ENCODE data around the gene PANK1. TPM values are rescaled to one million over a fixed set of nuclear protein-coding genes. Genes with fewer than 3 reads are reported as not detected.

PANK1 gene
- polyA plus RNA-seq, 1 of the 3 experiments (the other 2 are of a cell fraction) = 4.2 TPM

DNA sequence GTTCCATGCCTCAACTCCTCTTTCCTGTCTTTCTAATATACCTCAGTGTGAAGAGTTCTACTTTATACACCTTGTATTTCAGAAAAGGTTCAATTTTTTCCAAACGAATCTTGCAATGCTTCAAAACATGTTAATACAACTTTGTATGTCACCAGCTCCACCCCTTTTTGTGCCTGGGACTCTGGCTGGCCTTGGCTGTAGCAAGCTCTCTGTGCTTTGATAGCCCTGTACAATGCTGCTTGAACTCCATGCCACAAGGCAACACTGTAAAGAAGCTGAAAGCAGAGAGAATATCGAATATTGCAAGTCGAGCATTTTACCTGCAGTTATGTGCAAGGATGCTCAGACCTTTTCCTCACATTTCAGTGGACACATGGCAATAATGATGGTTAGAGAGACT is 52.5 kb downstream of the PANK1 start:
- POLR2A ChIA-PET = no interaction called here
- Histone ChIP-seq H3K27me3 (ENCODE audit: insufficient read depth) (no peaks in the 10 kb centered on the region), H3K4me3 (ENCODE audit: low read depth in 2 of 2, low read length in 1 of 2) (no peak overlapping the region)

More for the DNA sequence above, 52.5 kb downstream of the PANK1 start:
- DNase-seq = no peak
- 0 out of 4 replicates have a peak, but pooled peaks cover 0 to 5% of the 10 kb centered on the region in 2 experiments for H3K4me1 ChIP-seq (ENCODE audit: control insufficient read depth in 1 of 2, insufficient read depth in 2 of 2, low read depth in 1 of 2, low read length in 1 of 2)
- no peaks in the 10 kb centered on the region for H3F3A ChIP-seq (replicated peaks; ENCODE audit: insufficient read depth)
- no peaks in the 10 kb centered on the region for H4K20me1 ChIP-seq (ENCODE audit: insufficient read depth)
- CTCF ChIA-PET = no interaction called here
- no peaks in the 10 kb centered on the region for H3K79me2 ChIP-seq (ENCODE audit: insufficient read depth)
- H3K9me2 ChIP-seq = no peaks in the 10 kb centered on the region
- no peaks in the 10 kb centered on the region for H3K9me3 ChIP-seq
- TF ChIP-seq, protein P1, sequence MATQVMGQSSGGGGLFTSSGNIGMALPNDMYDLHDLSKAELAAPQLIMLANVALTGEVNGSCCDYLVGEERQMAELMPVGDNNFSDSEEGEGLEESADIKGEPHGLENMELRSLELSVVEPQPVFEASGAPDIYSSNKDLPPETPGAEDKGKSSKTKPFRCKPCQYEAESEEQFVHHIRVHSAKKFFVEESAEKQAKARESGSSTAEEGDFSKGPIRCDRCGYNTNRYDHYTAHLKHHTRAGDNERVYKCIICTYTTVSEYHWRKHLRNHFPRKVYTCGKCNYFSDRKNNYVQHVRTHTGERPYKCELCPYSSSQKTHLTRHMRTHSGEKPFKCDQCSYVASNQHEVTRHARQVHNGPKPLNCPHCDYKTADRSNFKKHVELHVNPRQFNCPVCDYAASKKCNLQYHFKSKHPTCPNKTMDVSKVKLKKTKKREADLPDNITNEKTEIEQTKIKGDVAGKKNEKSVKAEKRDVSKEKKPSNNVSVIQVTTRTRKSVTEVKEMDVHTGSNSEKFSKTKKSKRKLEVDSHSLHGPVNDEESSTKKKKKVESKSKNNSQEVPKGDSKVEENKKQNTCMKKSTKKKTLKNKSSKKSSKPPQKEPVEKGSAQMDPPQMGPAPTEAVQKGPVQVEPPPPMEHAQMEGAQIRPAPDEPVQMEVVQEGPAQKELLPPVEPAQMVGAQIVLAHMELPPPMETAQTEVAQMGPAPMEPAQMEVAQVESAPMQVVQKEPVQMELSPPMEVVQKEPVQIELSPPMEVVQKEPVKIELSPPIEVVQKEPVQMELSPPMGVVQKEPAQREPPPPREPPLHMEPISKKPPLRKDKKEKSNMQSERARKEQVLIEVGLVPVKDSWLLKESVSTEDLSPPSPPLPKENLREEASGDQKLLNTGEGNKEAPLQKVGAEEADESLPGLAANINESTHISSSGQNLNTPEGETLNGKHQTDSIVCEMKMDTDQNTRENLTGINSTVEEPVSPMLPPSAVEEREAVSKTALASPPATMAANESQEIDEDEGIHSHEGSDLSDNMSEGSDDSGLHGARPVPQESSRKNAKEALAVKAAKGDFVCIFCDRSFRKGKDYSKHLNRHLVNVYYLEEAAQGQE (IDR thresholded peaks at IDR 0.05; ENCODE audit: low read depth, low read length) = no peak
- TF ChIP-seq RCOR1 (IDR thresholded peaks at IDR 0.05; ENCODE audit: low read length) (no peak), POLR2AphosphoS5 (IDR thresholded peaks at IDR 0.05; ENCODE audit: low read depth, low read length) (no peak), RFX5 (IDR thresholded peaks at IDR 0.05; ENCODE audit: low read length) (no peak), NRF1 (IDR thresholded peaks at IDR 0.05; ENCODE audit: low read depth, low read length) (no peak), JUND (IDR thresholded peaks at IDR 0.05) (no peak), YY1 (IDR thresholded peaks at IDR 0.05; ENCODE audit: low read depth) (no peak), TAF1 (IDR thresholded peaks at IDR 0.05; ENCODE audit: borderline replicate concordance, low read depth, low read length) (no peak), FOSL2 (IDR thresholded peaks at IDR 0.05; ENCODE audit: borderline replicate concordance, low read depth) (no peak), NFIC (IDR thresholded peaks at IDR 0.05; ENCODE audit: borderline replicate concordance) (no peak), RAD21 (IDR thresholded peaks at IDR 0.05; ENCODE audit: low read length) (no peak), RXRA (IDR thresholded peaks at IDR 0.05; ENCODE audit: borderline replicate concordance, low read depth) (no peak)
- TF ChIP-seq, protein P2, sequence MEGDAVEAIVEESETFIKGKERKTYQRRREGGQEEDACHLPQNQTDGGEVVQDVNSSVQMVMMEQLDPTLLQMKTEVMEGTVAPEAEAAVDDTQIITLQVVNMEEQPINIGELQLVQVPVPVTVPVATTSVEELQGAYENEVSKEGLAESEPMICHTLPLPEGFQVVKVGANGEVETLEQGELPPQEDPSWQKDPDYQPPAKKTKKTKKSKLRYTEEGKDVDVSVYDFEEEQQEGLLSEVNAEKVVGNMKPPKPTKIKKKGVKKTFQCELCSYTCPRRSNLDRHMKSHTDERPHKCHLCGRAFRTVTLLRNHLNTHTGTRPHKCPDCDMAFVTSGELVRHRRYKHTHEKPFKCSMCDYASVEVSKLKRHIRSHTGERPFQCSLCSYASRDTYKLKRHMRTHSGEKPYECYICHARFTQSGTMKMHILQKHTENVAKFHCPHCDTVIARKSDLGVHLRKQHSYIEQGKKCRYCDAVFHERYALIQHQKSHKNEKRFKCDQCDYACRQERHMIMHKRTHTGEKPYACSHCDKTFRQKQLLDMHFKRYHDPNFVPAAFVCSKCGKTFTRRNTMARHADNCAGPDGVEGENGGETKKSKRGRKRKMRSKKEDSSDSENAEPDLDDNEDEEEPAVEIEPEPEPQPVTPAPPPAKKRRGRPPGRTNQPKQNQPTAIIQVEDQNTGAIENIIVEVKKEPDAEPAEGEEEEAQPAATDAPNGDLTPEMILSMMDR (IDR thresholded peaks at IDR 0.05) = no peak
- TF ChIP-seq, protein P3, sequence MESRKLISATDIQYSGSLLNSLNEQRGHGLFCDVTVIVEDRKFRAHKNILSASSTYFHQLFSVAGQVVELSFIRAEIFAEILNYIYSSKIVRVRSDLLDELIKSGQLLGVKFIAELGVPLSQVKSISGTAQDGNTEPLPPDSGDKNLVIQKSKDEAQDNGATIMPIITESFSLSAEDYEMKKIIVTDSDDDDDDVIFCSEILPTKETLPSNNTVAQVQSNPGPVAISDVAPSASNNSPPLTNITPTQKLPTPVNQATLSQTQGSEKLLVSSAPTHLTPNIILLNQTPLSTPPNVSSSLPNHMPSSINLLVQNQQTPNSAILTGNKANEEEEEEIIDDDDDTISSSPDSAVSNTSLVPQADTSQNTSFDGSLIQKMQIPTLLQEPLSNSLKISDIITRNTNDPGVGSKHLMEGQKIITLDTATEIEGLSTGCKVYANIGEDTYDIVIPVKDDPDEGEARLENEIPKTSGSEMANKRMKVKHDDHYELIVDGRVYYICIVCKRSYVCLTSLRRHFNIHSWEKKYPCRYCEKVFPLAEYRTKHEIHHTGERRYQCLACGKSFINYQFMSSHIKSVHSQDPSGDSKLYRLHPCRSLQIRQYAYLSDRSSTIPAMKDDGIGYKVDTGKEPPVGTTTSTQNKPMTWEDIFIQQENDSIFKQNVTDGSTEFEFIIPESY (IDR thresholded peaks at IDR 0.05; ENCODE audit: borderline replicate concordance, low read depth) = no peak
- H2AFZ ChIP-seq (ENCODE audit: low read depth) = no peak overlapping the region
- H3K4me2 ChIP-seq = no peak overlapping the region
- WGBS (ENCODE audit: low lambda C conversion rate) = 97% methylated on average over 3 of the region's 3 CpGs
- peaks cover 13 to 44% of the 10 kb centered on the region in 2 experiments for H3K36me3 ChIP-seq (replicated peaks in 1 of 2; ENCODE audit: control insufficient read depth in 1 of 2, insufficient read depth in 2 of 2, low read length in 1 of 2)
- H3K27ac ChIP-seq (ENCODE audit: low read depth in 2 of 2, low read length in 1 of 2) = no peak overlapping the region
- no peak overlapping the region for H3K9ac ChIP-seq
